Chondrocyte (in vitro differentiated cells): ENCODE measurements around the gene GABRR3. TPM values are rescaled to one million over a fixed set of nuclear protein-coding genes. Genes with fewer than 3 reads are reported as not detected.

ENCODE experiments used
- DNase-seq: peaks from one replicate; pipeline ENCODE4 v3.0.0; 2021; ENCODE audit warnings: mixed read lengths, low spot score
- H3K27ac Mint-ChIP-seq: one replicate; pipeline ENCODE4 v1.8.0; 2021; ENCODE audit warnings: mild to moderate bottlenecking, moderate library complexity, mixed read lengths; ENCODE audit not compliant: unreplicated experiment
- H3K27me3 Mint-ChIP-seq: 2 replicates; pipeline ENCODE4 v1.8.0; 2021; ENCODE audit warnings: low read depth, mixed read lengths
- H3K36me3 Mint-ChIP-seq: 2 replicates; pipeline ENCODE4 v1.8.0; 2021; ENCODE audit warnings: low read depth, mixed read lengths
- H3K4me1 Mint-ChIP-seq: 2 replicates; pipeline ENCODE4 v1.8.0; 2021; ENCODE audit warnings: low read depth, mild to moderate bottlenecking, mixed read lengths
- H3K4me3 Mint-ChIP-seq: one replicate; pipeline ENCODE4 v1.8.0; 2021; ENCODE audit warnings: mild to moderate bottlenecking, moderate library complexity, mixed read lengths; ENCODE audit not compliant: unreplicated experiment
- H3K9me3 Mint-ChIP-seq: 2 replicates; pipeline ENCODE4 v1.8.0; 2021; ENCODE audit warnings: low read depth, mixed read lengths
- total RNA-seq: library from RNA; stranded (reverse); gene quantifications from 3 replicates; pipeline ENCODE4 v1.2.1, GENCODE V29; 2021
- TF ChIP-seq, protein P1 (sequence below): fragments of 200-600 bp; sonication (generic); IDR thresholded peaks from 2 replicates; pipeline ENCODE4 v1.5.0; 2021; ENCODE audit warnings: antibody characterized with exemption, mild to moderate bottlenecking, moderate library complexity

The GABRR3 gene
- total RNA-seq, 1 donor from 2014 or later: not detected

DNA sequence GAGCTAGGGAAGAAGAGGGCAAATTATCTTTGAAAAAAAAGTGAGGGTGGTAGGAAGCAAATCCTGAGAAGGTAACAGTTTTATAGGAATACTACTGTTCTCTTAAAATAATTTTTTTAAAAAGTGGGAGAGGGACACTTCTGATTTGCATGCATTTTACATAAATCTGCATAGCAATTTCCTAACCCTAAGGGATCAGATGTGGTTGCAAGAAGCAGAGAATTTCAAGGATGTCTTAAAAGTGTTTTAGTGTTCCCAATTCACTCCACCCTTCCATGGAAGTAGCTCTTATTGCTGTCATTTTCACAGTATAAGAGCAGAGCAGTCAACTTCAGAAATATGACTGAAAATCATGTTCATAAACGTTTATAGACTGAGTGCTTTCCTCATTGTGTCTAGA is 35.1 kb downstream of the GABRR3 start:
- DNase-seq: no peak
- H3K36me3 Mint-ChIP-seq: no peaks in the 10 kb centered on the region
- H3K4me1 Mint-ChIP-seq: no peaks in the 10 kb centered on the region
- TF ChIP-seq, protein P1, sequence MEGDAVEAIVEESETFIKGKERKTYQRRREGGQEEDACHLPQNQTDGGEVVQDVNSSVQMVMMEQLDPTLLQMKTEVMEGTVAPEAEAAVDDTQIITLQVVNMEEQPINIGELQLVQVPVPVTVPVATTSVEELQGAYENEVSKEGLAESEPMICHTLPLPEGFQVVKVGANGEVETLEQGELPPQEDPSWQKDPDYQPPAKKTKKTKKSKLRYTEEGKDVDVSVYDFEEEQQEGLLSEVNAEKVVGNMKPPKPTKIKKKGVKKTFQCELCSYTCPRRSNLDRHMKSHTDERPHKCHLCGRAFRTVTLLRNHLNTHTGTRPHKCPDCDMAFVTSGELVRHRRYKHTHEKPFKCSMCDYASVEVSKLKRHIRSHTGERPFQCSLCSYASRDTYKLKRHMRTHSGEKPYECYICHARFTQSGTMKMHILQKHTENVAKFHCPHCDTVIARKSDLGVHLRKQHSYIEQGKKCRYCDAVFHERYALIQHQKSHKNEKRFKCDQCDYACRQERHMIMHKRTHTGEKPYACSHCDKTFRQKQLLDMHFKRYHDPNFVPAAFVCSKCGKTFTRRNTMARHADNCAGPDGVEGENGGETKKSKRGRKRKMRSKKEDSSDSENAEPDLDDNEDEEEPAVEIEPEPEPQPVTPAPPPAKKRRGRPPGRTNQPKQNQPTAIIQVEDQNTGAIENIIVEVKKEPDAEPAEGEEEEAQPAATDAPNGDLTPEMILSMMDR: no peak
- no peak overlapping the region for H3K4me3 Mint-ChIP-seq
- peaks cover 33% of the 10 kb centered on the region for H3K27me3 Mint-ChIP-seq
- no peak overlapping the region for H3K27ac Mint-ChIP-seq
- H3K9me3 Mint-ChIP-seq: no peaks in the 10 kb centered on the region

DNA sequence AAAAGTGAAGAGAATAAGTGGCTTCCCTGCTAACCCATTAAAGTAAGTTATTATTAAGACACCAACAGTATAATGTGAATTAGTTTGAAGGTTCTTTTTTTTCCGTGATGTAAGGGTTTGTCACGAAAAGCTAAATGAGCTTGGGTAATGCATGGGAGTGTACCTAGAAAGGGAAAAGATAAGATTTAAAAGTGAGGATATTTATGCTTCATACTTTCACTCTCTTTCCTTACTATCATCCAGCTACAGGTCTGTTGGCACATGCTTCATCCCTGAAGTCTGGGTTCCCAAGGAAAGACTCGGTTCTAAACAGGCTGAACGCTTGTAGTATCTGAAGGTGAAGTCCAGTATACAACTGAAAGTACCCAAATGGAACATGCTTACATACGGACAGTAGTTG is 36.0 kb downstream of the GABRR3 start:
- Mint-ChIP-seq H3K27ac (no peak overlapping the region), H3K27me3 (peaks cover 36% of the 10 kb centered on the region), H3K9me3 (no peaks in the 10 kb centered on the region), H3K4me1 (no peaks in the 10 kb centered on the region), H3K4me3 (no peak overlapping the region), H3K36me3 (no peaks in the 10 kb centered on the region)
- DNase-seq: no peak
- TF ChIP-seq, protein P1: no peak

DNA sequence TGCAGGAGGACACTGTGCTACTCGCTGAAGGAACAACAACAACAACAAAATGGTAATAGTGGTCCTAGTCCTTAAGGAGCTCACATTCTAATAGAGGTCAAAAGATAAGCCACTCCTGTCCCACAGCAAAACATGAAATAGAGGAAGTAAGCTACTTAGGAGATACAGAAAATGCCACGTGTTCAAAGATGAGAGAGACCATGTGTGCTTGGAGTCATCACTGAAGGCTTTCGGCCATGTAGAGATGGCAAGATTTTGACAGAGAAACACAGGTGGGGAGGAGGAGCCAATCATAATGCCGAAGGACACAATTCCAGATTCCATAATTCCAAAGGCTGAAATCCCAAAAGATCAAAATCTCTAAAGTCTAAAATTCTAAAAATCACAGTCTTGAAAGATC is 38.1 kb downstream of the GABRR3 start:
- no peak overlapping the region for H3K4me3 Mint-ChIP-seq

DNA sequence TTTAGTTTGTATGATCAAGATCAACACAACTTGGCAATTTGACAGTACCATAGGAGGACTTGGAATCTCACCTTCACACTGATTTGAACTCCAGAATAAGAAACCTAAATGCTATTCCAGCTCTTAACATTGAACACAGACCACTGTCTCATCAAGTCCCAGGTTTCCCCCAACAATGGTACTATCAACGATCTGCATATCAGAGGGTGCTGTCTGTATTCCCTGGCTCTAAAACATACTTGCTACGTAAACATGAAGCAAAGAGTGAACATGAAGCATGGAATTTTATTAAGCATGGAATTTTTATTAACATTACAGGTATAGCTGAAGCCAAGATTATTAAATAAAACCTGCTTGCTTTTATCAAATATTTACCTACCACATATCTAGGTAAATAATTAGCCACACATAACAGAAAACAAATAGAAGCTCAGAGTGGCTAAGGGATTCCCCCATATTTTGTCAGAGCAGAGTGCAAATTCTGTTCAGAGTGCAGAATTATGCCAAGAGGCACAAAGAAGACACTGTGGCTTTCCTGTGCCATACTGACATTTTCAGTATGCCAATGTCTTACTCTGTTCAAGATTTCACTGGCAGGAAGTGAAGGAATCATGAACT is 40.7 kb downstream of the GABRR3 start:
- TF ChIP-seq, protein P1: no peak
- Mint-ChIP-seq H3K9me3 (no peaks in the 10 kb centered on the region), H3K4me3 (no peak overlapping the region)

More for the DNA sequence above, 38.1 kb downstream of the GABRR3 start:
- Mint-ChIP-seq H3K4me1 (no peaks in the 10 kb centered on the region), H3K27ac (no peak overlapping the region), H3K9me3 (no peaks in the 10 kb centered on the region), H3K27me3 (peaks cover 52% of the 10 kb centered on the region), H3K36me3 (no peaks in the 10 kb centered on the region)
- TF ChIP-seq, protein P1: no peak
- no peak for DNase-seq

DNA sequence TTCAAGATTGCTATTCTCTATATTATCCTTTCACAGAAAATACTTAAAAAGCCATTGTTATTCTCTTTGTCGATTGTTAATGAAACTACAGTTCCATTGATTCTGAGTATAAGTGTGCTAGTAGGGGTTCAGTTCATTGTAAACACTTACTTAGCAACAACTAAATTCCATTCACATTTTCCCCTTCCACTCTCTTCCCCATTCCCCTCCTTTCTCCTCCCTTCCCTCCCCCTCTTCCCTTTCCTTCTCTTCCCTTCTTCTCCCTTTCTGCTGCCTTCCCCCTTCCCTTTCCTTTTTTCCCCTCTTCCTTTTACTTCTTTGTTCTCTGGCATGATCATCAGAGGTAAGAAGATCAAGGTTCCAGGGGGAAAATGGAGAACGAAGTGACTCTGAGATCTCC is 41.6 kb downstream of the GABRR3 start:
- DNase-seq: no peak
- Mint-ChIP-seq H3K4me3 (no peak overlapping the region), H3K9me3 (no peaks in the 10 kb centered on the region), H3K4me1 (no peaks in the 10 kb centered on the region), H3K27me3 (peaks cover 35% of the 10 kb centered on the region), H3K36me3 (no peaks in the 10 kb centered on the region), H3K27ac (no peak overlapping the region)
- TF ChIP-seq, protein P1: no peak

More for the DNA sequence above, 40.7 kb downstream of the GABRR3 start:
- Mint-ChIP-seq H3K36me3 (no peaks in the 10 kb centered on the region), H3K27me3 (peaks cover 42% of the 10 kb centered on the region), H3K4me1 (no peaks in the 10 kb centered on the region), H3K27ac (no peak overlapping the region)
- DNase-seq: no peak
